Mucosa of rectum (tissue), 2 donors: ENCODE results near the gene PXDN.
"Not testable (repeated sequence)": the region's sequence is repeated elsewhere in the genome, so short reads cannot be mapped to it uniquely, and the experiment has no call there.

Experiments used
- H3K27ac ChIP-seq, 2 donors: one replicate each; pipeline ENCODE4 v1.7.0; 2013; ENCODE audit warnings: inconsistent platforms in 2 of 2, low read depth in 2 of 2, low read length in 2 of 2
- H3K27me3 ChIP-seq, 2 donors: one replicate each; pipeline ENCODE4 v1.7.0; 2013; ENCODE audit warnings: low read length in 2 of 2; ENCODE audit not compliant: control insufficient read depth in 2 of 2, insufficient read depth in 2 of 2
- H3K36me3 ChIP-seq, 2 donors: one replicate each; pipeline ENCODE4 v1.7.0; 2013; ENCODE audit warnings: low read length in 2 of 2; ENCODE audit not compliant: control insufficient read depth in 2 of 2, insufficient read depth in 2 of 2
- H3K4me1 ChIP-seq, 2 donors: one replicate each; pipeline ENCODE4 v1.7.0; 2013; ENCODE audit warnings: low read length in 2 of 2, mild to moderate bottlenecking in 1 of 2; ENCODE audit not compliant: control insufficient read depth in 2 of 2, insufficient read depth in 2 of 2
- H3K4me3 ChIP-seq, 2 donors: one replicate each; pipeline ENCODE4 v1.7.0; 2013; ENCODE audit warnings: low read length in 2 of 2
- H3K9ac ChIP-seq, 2 donors: one replicate each; pipeline ENCODE4 v1.7.0; 2013; ENCODE audit warnings: low read length in 2 of 2, low read depth in 1 of 2, mild to moderate bottlenecking in 1 of 2
- H3K9me3 ChIP-seq, 2 donors: one replicate each; pipeline ENCODE4 v1.7.0; 2013; ENCODE audit warnings: low read length in 2 of 2; ENCODE audit not compliant: control insufficient read depth in 2 of 2
- donor health status: healthy.
- donor health status: Normal muscosa, but diverticular disease.

The PXDN gene

DNA sequence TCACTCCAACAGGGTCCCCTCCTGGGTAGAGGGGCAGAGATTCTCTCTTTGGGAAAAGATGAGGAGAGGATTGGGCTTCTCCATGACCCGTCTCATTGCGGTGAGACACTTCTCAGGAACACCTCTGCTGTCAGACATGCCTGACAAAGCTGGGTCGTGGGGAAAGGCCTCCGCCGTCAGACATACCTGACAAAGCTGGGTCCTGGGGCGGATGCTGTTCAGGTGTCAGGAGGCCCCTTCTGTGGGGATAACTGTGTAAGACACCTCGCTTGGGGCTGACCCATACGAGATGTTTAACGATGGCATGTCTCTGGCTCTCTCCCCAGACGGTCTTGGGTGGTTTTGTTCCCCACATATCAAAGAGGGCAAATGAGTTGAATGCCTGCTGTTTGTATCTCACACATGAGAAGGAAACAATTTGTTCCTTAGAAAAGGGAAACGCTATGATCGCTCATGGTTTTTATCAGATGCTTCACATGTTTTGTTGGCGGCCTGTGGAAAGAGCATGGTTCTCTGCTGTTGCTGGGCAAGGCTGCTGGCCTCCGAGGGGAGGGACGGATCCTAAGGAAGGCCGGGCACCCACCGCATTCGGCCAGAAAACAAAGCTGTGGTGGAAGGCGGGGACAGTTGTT lies 40.8 kb upstream of the PXDN start:
- H3K9ac ChIP-seq: no peak overlapping the region
- no peaks in the 10 kb centered on the region for H3K36me3 ChIP-seq
- H3K9me3 ChIP-seq: no peaks in the 10 kb centered on the region
- peaks cover 2 to 3% of the 10 kb centered on the region in 2 donors for H3K27me3 ChIP-seq
- H3K4me1 ChIP-seq: no peaks in the 10 kb centered on the region
- H3K27ac ChIP-seq: no peak overlapping the region
- H3K4me3 ChIP-seq: no peak overlapping the region

DNA sequence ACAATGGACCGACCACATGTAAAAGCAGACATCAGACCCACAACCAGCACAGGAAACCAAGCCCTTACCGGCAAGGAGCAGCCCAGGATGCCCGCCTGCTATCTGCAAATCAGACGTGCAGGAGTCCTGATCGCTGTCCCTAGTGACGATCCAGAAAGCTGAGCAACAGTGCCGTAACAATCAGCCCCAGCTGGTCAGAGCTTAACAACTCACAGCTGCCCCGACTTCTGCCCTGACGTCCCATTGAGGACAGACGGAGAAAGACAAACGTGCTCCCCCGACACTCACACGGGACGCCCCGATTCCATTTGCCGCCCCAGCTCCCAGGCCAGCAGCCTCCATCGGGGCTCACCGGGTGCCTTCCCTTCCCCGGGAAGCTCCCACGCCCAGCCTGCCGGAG lies 39.8 kb upstream of the PXDN start:
- Histone ChIP-seq H3K4me3 (no peak overlapping the region), H3K9ac (no peak overlapping the region), H3K4me1 (no peaks in the 10 kb centered on the region), H3K36me3 (no peaks in the 10 kb centered on the region), H3K9me3 (no peaks in the 10 kb centered on the region), H3K27ac (no peak overlapping the region), H3K27me3 (peaks cover 2 to 3% of the 10 kb centered on the region in 2 donors)

DNA sequence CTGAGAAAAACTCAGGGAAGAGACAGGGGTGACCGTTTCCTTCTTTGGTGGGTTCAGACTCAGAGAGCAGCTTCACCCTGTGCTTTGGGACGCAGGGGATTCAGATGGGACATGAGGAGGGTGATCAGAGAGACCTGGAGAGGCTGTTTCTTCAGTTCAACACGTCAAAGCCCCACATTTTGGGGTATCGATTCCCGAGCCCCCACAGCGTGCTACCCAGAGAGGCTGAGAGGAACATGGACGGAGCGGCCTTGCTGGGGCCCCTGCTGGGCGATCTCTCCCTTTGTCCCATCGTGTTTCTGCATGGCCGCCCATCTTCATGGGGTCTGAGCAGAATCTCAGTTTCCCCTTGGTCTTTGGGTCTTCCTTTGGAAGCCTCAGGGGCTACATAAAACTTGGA lies 38.2 kb upstream of the PXDN start:
- H3K9ac ChIP-seq: no peak overlapping the region
- no peak overlapping the region for H3K27ac ChIP-seq
- H3K4me3 ChIP-seq: no peak overlapping the region
- H3K4me1 ChIP-seq: no peaks in the 10 kb centered on the region
- peaks cover 0 to 2% of the 10 kb centered on the region in 2 donors for H3K27me3 ChIP-seq
- no peaks in the 10 kb centered on the region for H3K9me3 ChIP-seq
- H3K36me3 ChIP-seq: no peaks in the 10 kb centered on the region

DNA sequence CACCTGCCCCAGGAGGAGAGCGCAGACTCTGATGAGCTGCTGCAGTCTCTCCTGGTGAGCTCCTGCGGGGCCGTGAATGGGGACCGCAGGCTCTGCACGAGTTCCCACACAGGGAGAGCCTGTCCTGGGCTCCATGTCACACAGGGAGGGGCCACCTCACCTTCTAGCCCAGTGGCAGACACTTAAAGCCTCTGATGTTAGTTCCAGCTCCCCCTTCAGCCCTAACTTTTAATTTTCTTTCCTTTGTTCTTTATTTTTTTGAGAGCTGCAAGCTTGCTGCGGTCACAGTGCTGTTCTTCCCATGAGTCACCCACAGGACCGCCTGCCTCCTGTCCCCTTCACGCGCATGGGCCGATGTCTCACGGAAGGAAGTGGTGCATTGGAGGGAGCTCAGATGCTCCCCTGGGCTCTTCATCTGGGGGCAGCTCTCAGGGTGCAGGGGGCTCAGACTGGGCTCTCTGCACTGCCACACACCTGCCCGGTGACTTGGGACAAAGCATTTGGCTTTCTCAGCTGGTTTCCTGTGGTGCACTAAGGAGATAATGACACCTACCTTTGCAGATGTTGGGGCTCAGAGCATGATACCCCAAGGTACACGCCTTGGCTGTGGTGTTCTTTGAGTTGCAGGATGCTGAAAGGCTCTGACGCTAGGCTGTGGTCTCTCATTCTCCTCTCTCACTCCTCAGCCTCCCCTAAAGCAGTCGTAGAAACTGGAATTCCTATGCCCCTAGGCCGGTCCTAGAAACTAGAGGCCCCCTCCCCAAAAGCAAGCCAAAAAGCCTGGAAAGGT lies 37.2 kb upstream of the PXDN start:
- Histone ChIP-seq H3K9me3 (no peaks in the 10 kb centered on the region), H3K4me3 (no peak overlapping the region), H3K4me1 (no peaks in the 10 kb centered on the region), H3K36me3 (no peaks in the 10 kb centered on the region), H3K9ac (no peak overlapping the region), H3K27ac (no peak overlapping the region), H3K27me3 (peaks cover 0 to 2% of the 10 kb centered on the region in 2 donors)

DNA sequence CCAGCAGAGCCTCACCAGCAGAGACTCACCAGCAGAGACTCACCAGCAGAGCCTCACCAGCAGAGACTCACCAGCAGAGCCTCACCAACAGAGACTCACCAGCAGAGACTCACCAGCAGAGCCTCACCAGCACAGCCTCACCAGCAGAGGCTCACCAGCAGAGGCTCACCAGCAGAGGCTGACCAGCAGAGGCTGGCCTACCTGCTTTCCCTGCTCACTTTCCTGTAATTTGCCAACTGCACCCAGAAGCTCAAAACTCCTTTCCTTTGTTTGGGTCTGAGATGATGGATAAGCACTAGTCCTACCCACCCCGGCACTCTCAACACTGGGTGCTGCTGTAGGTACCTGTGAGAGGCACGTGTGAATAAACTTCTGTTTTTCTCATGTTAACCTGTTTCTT lies 36.4 kb upstream of the PXDN start:
- Histone ChIP-seq H3K4me3 (no peak overlapping the region), H3K9ac (no peak overlapping the region), H3K27me3 (peaks cover 0 to 2% of the 10 kb centered on the region in 2 donors), H3K4me1 (no peaks in the 10 kb centered on the region), H3K27ac (no peak overlapping the region), H3K9me3 (no peaks in the 10 kb centered on the region), H3K36me3 (no peaks in the 10 kb centered on the region)

DNA sequence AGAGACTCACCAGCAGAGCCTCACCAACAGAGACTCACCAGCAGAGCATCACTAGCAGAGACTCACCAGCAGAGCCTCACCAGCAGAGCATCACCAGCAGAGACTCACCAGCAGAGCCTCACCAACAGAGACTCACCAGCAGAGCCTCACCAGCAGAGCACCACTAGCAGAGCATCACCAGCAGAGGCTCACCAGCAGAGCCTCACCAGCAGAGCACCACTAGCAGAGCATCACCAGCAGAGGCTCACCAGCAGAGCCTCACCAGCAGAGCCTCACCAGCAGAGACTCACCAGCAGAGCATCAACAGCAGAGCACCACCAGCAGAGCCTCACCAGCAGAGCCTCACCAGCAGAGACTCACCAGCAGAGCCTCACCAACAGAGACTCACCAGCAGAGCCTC lies 35.7 kb upstream of the PXDN start:
- not testable (repeated sequence) for H3K36me3 ChIP-seq, H3K4me3 ChIP-seq, H3K9me3 ChIP-seq, H3K27me3 ChIP-seq, H3K4me1 ChIP-seq, H3K9ac ChIP-seq, H3K27ac ChIP-seq

DNA sequence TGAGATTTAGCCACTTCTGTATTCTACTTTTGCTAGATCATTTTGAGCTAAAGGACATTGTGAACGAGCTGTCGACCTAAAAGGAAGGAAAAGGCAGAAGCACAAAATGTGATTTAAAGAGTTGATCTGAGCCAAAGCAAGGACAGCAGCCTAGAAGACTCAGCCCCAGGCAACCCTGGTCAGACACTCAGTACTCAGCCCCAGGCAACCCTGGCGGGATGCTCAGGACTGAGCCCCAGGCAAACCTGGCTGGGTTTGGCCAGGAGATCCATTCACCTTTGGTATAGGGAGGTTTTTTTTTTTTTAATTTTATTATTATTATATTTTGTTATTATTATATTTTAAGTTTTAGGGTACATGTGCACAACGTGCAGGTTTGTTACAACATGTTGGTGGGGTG lies 34.3 kb upstream of the PXDN start:
- Histone ChIP-seq H3K27me3 (peaks cover 0 to 2% of the 10 kb centered on the region in 2 donors), H3K4me1 (no peaks in the 10 kb centered on the region)

DNA sequence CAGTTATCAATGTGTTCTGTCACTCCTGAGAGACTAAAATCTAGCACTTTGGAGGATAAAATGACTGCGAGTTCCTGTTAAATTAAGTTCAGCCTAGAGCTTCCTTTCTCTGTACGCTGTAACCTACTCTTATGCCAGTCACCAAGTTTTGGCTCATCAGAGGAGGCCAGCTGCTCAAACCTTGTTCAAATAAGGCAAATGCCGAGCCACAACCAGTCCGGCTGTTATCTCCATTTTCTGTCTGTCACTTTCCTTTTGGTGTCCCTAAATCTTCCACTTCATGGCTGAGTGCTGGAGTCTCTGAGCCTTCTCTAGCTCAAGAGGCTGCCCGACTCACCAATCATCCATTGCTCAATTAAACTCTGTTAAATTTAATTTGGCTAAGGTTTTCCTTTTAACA lies 33.5 kb upstream of the PXDN start:
- H3K36me3 ChIP-seq: no peaks in the 10 kb centered on the region
- H3K4me3 ChIP-seq: no peak overlapping the region
- H3K9ac ChIP-seq: no peak overlapping the region
- no peaks in the 10 kb centered on the region for H3K4me1 ChIP-seq
- H3K27me3 ChIP-seq: peaks cover 0 to 2% of the 10 kb centered on the region in 2 donors
- no peaks in the 10 kb centered on the region for H3K9me3 ChIP-seq
- no peak overlapping the region for H3K27ac ChIP-seq

More for the DNA sequence above, 34.3 kb upstream of the PXDN start:
- no peak overlapping the region for H3K27ac ChIP-seq
- no peaks in the 10 kb centered on the region for H3K9me3 ChIP-seq
- H3K9ac ChIP-seq: no peak overlapping the region
- H3K4me3 ChIP-seq: no peak overlapping the region
- H3K36me3 ChIP-seq: no peaks in the 10 kb centered on the region

DNA sequence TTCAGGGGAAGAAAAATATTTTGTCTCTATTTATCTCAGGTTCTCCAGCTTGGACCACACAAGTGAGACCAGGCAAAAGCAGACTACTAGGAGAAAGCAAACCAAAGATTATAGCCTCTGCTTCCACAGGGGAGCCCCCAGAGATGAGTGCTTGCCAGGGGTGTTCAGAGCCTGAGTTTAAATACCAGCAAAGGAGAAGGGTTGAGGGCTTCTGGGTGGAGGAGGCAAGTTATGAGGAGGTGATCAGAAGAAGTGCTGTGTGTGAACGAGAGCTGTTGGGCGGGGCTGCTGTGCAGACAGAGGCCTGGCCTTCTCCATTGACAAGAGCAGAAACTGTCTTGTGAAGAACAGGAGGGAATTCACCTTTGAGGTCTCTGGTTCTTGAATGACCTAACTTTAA lies 32.8 kb upstream of the PXDN start:
- Histone ChIP-seq H3K4me1 (no peaks in the 10 kb centered on the region), H3K9me3 (no peaks in the 10 kb centered on the region), H3K36me3 (no peaks in the 10 kb centered on the region), H3K27ac (no peak overlapping the region), H3K4me3 (no peak overlapping the region), H3K27me3 (no peaks in the 10 kb centered on the region), H3K9ac (no peak overlapping the region)

DNA sequence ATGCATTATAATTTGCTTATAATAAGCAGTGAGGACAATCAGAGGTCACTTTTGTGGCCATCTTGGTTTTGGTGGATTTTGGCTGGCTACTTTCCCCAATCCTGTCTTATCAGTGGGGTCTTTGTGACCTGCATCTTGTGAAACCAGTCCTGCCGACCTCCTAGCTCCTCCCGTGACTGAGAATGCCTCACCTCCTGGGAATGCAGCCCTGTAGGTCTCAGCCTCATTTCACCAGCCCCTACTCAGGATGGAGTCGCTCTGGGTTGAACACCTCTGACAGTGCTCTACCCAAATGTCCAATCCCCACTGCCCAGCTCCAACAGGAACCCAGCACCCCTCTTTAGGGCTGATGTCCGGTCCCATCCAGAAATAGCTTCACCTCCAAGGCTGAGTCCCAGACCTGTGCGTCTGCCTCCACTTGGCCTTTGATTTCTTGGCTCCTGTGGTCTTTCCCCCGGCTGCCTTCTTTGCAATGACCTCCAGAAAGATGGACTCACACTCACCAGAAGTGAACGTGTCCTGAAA lies 31.3 kb upstream of the PXDN start:
- no peak overlapping the region for H3K9ac ChIP-seq
- H3K27ac ChIP-seq: no peak overlapping the region

More for the DNA sequence above, 31.3 kb upstream of the PXDN start:
- Histone ChIP-seq H3K36me3 (no peaks in the 10 kb centered on the region), H3K4me1 (no peaks in the 10 kb centered on the region), H3K27me3 (no peaks in the 10 kb centered on the region), H3K4me3 (no peak overlapping the region), H3K9me3 (no peaks in the 10 kb centered on the region)
